CD4-positive, alpha-beta T cell treated with Interferon gamma for 1 hour (primary cell): ENCODE measurements around the gene ODC1.

ENCODE experiments used
- DNase-seq: peaks from one replicate; pipeline ENCODE4 v3.0.0-alpha.2; 2020

The ODC1 gene

GRCh38 chr2:10397878-10398277 is 50.2 kb downstream of the ODC1 start:
- DNase-seq = no peak

GRCh38 chr2:10397297-10397875 is 50.7 kb downstream of the ODC1 start:
- DNase-seq = no peak

- DNase-seq = no peak
Observed at GRCh38 chr2:10396464-10396863, 51.7 kb downstream of the ODC1 start.

- no peak for DNase-seq
Observed at GRCh38 chr2:10395893-10396292, 52.2 kb downstream of the ODC1 start.

- no peak for DNase-seq
Observed at GRCh38 chr2:10393640-10393982, 54.5 kb downstream of the ODC1 start.

- DNase-seq = no peak
Observed at GRCh38 chr2:10392951-10393639, 55.0 kb downstream of the ODC1 start.

GRCh38 chr2:10392548-10392947 is 55.6 kb downstream of the ODC1 start:
- DNase-seq = no peak

- DNase-seq = no peak
Observed at GRCh38 chr2:10392100-10392499, 56.0 kb downstream of the ODC1 start.

GRCh38 chr2:10390369-10390801 is 57.7 kb downstream of the ODC1 start:
- no peak for DNase-seq
